ENCODE measurements around the gene TMEM131.
"Not testable (repeated sequence)": the region's sequence is repeated elsewhere in the genome, so short reads cannot be mapped to it uniquely, and the experiment has no call there.

TMEM131 gene

DNA sequence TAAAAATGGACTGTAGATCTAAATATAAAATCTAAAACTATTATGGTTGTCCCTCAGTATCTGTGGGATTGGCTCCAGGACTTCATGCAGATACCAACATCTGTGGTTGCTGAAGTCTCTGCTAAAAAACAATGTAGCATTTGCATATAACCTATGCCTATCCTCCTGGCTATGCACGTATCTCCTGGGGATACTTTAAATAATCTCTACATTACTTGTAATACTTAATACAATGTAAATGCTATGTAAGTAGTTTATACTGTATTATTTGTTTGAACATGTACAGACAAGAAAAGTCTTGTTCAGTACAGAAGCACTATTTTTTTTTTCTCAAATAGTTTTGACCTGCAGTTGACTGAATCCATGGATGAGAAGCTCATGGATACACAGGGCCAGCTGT lies 147.4 kb downstream of the TMEM131 start:
- no peak for DNase-seq

DNA sequence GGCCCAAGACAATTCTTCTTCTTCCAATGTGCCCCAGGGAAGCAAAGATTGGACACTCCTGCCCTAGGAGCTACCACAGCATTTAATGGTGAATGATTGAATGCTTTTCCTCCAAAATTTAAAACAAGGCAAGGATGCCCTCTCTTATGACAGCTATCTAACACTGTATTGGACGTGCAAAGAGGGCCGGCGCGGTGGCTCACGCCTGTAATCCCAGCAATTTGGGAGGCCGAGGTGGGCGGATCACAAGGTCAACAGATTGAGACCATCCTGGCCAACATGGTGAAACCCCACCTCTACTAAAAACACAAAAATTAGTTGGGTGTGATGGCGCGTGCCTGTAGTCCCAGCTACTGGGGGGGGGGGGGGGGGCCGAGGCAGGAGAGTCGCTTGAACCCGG lies 149.0 kb downstream of the TMEM131 start:
- not testable (repeated sequence) for DNase-seq

DNA sequence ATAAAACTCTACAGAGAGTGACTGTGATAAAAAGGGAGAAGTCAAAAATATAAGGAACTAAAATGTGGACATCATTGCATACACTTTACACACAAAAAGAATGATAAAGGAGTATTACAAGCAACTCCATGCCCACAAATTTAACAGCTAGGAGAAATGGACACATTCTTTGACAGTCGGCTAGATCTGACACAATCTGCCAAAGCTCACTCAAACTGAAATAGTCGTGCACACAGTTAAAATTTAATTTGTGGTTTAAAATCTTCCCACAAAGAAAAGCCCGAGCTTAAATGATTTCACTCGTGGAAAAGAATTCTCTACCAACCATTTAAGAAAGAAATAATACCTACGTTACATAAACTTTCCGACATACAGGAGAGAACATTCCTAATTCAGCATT lies 149.9 kb downstream of the TMEM131 start:
- peak; percentile 24 for DNase-seq

DNA sequence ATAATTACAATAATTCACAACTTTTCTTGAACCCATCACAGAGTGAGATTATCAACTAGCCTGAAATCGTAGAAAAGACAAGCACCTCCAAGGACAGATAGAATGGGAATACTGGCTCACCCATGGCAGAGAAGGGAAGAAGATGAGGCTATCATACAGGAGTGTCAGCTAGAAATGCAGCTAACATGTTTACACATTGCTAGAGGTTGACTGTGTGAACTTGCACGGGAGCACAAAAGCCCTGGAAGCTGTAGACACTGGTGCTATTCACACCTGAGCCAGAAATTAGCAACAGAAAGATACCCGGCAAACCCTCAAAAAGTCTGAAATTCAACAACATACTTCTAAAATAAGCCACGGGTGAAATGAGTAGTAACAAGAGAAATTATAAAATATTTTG lies 150.6 kb downstream of the TMEM131 start:
- DNase-seq: no peak

DNA sequence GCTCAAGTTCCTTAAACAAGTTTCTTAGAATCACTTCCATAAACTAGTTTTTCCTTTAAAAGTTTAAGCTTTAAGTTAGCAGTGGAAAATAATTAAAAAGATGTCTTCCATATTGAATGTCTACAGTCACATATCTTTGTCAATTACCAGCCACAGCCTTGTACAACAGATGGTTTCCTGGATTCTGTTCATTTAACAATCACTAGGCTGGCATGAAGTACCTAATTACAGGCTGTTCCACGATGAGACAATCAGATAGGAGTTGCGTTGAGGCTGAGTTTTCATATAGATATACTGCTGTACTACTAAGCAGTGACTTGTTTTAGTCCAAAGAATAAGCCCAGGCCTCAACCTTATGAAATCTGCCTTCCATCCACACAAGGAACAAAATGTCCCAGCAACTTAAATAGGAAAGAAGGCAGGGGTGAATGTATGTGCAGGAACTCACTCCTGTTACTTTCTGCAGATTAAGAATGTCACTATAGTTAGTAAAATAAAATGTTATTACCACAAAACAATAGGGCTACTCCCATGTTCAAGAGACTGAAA lies 151.4 kb downstream of the TMEM131 start:
- DNase-seq: no peak

DNA sequence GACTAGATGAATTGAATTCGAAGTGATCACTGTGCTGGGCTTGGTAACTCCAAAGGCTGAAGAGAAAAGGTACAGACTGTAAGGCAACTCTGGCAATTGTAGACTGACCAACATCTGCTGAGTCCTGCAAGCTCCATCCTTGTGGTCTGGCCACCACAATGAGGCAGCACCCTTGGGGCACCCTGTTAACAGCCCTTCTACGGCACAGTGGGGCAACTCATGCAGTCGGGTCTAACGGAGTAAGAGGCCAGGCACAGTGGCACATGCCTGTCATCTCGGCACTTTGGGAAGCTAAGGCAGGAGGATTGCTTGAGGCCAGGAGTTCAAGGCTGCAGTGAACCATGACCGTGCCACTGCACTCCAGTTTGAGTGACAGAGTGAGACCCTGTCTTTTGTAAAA lies 155.6 kb downstream of the TMEM131 start:
- no peak for DNase-seq

DNA sequence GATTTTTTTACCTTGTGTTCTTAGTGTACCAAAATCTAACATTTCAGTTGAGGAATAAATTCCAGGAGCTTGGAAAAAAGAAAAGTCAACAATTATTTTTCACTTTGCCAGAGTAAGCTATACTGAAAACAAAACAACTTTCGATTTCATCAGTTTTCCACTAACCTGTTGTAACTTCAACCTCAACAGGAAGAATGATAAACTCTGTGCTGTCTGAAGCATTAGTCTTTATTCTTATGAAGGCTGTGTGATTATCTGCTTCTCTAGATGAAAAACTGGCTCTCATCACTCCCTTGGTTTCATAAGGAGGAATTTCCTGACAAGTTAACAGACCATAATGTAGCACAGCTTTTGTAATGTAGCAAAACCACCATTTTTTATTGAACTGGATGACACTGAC lies 161.1 kb downstream of the TMEM131 start:
- DNase-seq: peak in 1 of 2 donors; percentile 25

DNA sequence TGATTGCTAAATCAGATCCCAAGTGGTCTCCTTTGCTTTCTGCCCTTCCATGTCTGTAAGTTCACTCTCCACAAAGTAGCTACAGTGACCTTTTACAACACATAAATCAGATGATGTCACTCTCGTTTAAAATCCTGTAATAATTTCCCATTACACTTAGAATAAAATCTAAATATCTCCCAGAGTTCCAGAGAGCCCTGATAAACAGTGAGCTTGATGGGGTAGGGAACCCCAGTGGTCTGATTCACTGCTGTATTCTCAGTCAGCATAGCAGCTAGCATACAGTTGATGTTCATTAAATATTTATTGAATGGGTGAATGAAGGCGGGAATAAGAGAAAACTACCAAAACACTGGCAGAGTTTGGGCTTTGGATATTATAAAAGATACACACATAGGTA lies 164.6 kb downstream of the TMEM131 start:
- no peak for DNase-seq

DNA sequence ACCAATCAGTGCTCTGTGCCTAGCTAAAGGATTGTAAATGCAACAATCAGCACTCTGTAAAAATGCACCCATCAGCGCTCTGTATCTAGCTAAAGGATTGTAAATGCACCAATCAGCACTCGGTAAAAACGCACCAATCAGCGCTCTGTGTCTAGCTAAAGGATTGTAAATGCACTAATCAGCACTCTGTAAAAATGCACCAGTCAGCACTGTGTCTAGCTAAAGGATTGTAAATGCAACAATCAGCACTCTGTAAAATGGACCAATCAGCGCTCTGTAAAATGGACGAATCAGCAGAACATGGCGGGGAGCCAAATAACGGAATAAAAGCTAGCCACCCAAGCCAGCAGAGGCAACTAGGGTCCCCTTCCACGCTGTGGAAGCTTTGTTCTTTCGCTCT lies 166.5 kb downstream of the TMEM131 start:
- not testable (repeated sequence) for DNase-seq

DNA sequence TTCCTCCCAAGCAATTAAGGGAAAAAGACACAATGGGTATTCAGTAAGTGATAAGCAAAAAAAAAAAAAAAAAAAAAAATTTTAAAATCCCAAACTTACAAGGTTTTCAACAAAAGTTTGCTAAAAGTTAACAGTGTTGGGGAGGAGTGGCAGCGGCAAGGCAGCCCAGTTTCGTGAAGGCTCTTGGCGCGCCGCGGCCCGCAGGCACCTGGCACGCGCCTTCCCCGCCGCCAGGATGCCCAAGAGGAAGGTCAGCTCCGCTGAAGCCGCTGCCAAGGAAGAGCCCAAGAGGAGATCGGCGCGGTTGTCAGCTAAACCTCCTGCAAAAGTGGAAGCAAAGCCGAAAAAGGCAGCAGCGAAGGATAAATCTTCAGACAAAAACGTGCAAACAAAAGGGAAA lies 168.7 kb downstream of the TMEM131 start:
- DNase-seq: not testable (repeated sequence)

DNA sequence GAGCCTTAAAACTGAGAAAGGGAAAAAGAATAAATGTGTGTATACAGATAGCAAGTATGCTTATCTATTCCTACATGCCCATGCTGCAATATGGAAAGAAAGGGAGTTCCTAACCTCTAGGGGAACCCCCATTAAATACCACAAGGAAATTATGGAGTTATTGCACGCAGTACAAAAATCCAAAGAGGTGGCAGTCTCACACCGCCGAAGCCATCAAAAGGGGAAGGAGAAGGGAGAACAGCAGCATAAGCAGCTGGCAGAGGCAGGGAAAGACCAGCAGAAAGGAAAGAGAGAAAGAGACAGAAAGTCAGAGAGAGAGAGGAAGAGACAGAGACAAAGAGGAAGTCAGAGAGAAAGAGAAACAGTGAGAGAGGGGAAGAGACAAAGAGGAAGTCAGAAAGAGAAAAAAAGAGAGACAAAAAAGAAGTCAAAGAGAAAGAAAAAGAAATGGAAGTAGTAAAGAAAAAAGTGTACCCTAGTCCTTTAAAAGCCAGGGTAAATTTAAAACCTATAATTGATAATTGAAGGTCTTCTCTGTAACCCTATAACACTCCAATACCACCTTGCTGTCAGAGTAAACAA lies 169.4 kb downstream of the TMEM131 start:
- DNase-seq: peak; percentile 67 to 77

DNA sequence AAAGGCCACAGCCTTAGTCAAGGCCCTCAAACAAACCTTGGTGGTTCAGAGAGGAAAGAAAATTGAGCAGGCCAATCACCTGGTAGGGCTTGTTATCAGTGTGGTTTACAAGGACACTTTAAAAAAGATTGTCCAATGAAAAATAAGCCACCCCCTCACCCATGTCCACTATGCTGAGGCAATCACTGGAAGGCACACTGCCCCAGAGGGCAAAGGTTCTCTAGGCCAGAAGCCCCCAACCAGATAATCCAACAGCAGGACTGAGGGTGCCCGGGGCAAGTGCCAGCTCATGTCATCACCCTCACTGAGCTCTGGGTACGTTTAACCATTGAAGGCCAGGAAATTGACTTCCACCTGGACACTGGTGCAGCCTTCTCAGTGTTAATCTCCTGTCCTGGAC lies 171.7 kb downstream of the TMEM131 start:
- DNase-seq: not testable (repeated sequence)

DNA sequence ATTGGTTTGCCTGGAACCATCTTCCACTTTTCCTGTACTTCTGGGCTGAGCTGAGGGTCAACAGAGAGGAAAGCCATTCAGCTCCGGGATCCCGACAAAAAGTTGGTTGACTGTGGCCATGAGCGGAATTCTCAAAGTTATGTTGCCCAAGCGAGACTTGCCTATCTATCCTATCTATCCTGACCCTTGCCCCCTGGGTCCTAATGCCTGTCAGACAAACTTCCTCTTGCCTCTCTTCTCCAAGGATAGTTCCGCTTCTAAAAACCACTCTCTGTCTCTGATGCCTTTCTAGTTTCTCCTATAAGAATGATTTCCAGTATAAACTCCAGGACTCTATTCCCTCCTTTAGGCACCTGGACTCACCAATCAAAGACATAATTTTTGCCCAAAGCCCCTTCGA lies 173.9 kb downstream of the TMEM131 start:
- not testable (repeated sequence) for DNase-seq

DNA sequence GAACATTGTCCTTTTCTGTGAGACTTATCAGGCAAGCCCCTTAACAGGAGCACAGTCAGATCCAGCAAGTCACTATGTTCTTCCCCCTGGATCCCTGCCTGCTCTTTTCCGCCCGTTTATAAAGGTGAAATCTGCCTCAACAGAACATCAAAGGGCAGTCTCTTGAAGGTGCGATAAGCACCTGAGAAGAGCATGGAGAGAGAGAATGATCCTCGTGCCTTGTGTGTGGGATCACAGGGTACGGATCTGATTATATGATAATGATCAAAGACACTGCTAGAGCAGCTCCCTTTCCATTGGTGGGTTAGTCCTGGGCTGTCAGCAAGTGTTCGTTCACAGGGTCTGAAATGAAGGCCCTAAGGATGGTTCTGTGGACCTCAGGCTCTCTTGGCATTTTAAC lies 176.0 kb downstream of the TMEM131 start:
- no peak for DNase-seq

DNA sequence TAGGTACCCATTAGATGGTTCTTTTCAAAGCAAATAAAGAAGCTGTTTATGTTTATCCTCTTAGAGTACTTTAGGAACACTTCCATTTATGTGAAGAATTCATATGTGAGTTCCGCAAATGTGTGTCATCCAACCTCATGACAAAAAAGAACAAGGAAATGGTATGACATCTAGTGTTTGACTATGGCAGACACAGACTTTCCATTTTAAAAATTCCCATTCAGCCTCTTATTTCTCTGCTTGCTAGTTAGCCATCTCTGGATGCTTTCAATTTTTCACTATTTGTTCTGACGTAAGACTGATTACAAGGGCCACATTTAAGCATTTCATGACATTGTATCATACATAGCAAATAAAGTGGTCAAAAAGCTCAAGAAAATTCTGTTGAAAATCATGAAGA lies 179.3 kb downstream of the TMEM131 start:
- DNase-seq: no peak

DNA sequence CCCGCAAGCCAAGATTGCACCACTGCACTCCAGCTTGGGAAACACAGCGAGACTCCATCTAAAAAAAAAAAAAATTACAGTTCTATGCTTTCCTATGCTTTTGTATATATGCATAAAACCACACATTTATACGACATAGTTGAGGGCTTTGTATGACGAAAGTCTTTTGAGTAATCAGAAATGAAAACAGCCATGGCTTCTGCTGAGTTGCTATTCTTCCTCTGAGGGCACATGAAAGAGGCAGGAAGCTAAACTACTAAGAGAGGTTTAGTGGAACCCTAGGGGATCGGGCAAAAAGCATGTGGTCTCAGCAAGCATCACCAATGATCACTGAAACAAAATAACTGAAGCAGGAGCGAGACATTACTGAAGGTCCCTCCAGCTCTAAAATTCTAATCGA lies 182.8 kb downstream of the TMEM131 start:
- no peak for DNase-seq

DNA sequence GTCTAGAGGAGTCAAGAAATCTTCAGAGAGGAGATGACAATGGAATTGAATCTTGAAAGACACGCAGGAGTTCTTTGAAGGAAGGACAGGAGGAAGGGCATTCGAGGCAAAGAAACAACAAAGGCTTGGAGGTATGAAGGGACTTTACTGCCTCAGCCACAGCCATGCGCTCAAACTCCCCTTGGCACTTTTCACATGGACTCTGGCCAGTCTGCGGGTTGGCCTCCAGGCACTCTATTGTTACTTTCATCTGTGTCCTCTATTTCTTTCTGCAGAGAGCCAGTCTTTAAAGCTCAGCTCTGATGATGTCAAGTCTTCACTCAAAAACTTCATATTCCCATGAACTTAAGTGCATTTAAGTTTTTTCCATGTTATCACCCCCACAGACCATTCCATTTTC lies 186.9 kb downstream of the TMEM131 start:
- DNase-seq: no peak

DNA sequence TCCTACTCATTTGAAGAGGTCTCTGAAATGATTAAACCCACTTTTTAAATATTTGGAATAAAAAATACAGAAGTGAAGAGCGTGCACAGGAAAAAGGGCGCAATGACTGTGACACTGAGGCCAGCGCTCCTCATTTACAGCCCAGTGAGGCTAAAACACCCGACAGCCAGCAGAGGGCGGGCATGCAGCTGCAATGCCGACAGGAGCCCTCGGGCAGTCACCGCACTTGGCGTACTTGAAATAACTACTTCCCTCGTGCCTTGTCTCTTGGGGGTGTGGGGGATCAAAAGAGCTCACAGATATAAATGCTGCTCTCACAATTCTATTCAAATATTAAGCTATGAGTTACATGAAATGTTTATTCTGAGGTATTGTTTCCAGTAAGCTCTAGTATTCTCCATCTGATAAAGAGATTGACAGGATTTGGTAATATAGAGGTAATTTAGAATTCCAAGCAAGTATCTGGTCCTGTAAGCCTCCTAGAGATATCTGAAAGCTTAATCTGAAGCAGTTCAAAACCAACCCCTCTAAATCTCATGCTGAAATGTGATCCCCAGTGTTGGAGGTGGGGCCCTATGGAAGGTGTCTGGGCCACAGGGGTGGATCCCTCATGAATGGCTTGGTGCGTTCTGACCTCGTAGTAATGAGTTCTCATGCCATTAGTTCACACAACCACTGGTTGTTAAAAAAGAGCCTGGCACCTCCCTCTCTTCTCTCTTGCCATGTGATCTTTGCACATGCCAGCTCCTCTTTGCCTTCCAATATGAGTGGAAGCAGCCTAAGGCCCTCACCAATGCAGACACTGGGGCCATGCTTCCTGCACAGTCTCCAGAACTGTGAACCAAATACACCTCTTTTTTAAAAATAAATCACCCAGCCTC lies 188.8 kb downstream of the TMEM131 start:
- DNase-seq: peak; percentile 52 to 80

DNA sequence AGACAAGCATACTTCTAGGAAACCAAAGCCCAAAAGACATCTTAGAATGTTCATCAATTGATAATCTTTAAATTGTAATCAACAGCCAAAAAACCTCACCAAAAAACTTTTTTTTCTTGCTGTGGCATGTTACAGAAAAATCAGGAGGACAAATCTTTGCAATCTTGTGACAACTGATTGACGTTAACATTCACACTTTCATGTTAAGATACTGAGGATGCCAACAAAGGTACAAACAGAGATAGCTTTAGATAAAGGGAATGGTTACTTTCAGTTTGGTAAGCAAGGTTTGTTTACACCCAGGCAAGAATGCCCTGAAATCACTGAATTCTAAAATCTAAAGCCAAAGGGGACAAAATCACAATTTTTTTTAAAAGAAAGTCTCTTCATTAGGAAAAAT lies 190.0 kb downstream of the TMEM131 start:
- no peak for DNase-seq

DNA sequence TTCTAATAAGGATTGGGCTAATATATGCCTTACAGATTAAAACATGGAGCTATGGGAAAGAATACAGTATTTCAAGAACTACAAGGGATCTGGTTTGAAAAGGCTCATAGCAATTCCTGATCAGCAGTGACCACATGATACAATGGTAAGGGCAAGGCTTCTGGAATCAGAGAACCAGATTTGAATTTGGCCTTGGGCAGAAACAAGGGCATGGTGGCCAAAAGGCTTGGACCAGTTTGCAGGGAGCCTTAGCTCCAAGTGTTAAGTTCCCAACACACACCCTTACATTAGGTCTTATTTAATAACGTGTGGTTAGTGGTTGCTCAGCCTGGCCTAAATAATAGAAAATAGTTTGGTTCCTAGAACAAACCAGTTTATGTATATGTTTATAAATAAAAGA lies 194.7 kb downstream of the TMEM131 start:
- no peak for DNase-seq

DNA sequence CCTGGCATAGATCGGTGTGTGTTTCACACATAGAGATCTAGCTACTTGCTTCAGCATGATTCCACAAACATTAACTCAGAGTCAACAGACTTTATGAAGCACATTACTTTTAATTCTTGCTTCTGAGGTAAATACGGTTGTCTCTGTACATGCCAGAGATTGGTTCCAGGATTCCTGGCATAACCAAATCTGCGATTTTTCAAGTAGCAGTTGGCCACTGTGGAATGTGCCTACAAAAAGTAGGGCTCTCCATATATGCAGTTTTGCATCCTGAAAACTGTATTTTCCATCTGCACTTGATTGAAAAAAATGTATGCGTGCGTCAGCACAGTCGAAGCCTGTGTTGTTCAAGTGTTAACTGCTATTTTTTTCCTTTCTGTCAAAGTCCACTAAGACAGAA lies 197.3 kb downstream of the TMEM131 start:
- DNase-seq: no peak

DNA sequence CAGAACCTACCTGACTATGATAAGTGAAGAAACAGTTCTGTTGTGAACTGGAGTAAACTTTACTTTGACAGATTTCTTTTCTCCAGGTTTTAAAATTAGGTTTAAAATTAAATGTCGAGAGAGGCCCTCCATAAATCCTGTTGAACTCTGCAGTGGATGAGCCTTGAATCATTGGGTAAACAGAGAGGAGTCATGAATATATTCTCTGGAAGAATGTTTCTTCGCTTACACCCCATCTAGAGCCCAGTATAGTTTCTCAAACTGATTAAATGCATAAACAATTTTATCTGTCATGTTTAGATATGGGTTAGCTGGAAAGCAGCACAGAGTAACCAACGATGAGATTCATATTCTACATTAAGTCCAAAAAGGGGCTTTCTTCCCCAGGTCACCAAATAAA lies 198.4 kb downstream of the TMEM131 start:
- DNase-seq: no peak

DNA sequence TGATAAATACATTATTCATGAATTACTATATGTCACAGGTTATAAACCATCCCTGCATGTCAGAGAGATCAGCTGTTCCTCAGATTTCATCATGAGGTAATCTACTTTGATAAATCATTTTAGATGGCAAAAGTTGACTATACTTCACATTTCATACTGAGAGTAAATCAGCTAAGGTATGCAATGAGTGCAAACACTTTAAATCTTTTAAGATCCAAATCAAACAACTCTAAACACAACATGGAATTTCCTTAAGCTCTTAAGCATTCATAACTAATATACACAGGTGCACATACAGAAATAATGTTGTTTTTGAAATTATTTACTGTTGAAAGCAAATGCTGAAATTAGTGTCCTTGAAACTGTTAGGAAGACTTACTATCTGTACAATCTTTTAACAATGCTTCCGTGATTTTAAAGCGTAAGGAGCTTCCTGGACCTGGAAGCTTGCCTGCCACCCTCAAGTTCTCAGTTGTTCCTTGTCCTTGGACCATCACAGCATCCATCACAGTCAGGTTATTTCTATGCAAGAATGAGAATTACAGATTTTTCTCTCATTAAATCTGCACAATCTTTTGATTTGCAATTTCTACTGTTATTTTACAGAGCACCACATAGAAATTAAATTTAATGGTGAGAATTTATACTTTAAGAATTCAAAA lies 199.2 kb downstream of the TMEM131 start:
- DNase-seq: no peak

DNA sequence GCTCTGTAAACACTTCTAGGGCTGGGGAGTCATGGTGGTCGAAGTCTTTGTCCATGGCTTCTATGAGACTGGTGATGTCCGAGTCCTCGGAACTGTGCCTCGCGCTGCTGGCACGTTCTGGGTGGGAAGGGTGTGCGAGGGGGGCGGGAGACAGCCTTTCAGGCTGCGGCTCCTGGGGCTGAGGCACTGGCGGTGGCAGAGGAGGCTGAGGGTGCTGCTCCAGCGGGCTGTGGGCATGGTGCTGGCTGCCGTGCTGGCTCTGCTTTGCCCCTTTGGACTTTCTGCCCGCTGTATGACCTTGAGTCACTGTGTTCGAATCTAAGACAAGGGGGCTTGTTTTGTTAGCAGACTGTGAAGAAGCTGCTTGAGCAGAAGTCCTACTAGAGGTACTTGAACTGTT lies 203.3 kb downstream of the TMEM131 start:
- DNase-seq: no peak
